Esophagus muscularis mucosa (tissue), 4 donors: Measurements from ENCODE around the gene IL18RAP. TPM values are rescaled to one million over a fixed set of nuclear protein-coding genes. Genes with fewer than 3 reads are reported as not detected.

Experiments used
- DNase-seq: peaks from one replicate; pipeline ENCODE4 v3.0.0-alpha.2; 2017; ENCODE audit errors: extremely low spot score
- H3K27ac ChIP-seq, 4 donors: fragments of 200-600 bp; sonication (generic); replicated peaks in 1 of 4; 1 replicate in 3 of 4; 2 replicates in 1 of 4; pipeline ENCODE4 v1.5.1; 2016 to 2019; ENCODE audit warnings: mild to moderate bottlenecking in 1 of 4
- H3K27me3 ChIP-seq, 4 donors: fragments of 200-600 bp; sonication (generic); one replicate each; pipeline versions ENCODE4 v1.5.1 to v1.6.0; 2016 to 2019
- H3K36me3 ChIP-seq, 4 donors: fragments of 200-600 bp; sonication (generic); one replicate each; pipeline ENCODE4 v1.5.1; 2016 to 2019
- H3K4me1 ChIP-seq, 4 donors: fragments of 200-600 bp; sonication (generic); one replicate each; pipeline ENCODE4 v1.5.1; 2016 to 2019
- H3K4me3 ChIP-seq, 4 donors: fragments of 200-600 bp; sonication (generic); 1 replicate in 2 of 4; 2 replicates in 2 of 4; pipeline ENCODE4 v1.5.1; 2016 to 2019; ENCODE audit warnings: mild to moderate bottlenecking in 4 of 4, moderate library complexity in 1 of 4
- H3K9me3 ChIP-seq, 4 donors: fragments of 200-600 bp; sonication (generic); 1 replicate in 3 of 4; 2 replicates in 1 of 4; pipeline ENCODE4 v1.5.1; 2016 to 2019
- CTCF ChIP-seq, 3 experiments: fragments of 200-600 bp in 2 of 3; fragments of 450-650 bp in 1 of 3; sonication (generic) in 2 of 3; IDR thresholded peaks; one replicate each; pipeline ENCODE4 v1.5.1; 2017 to 2019; ENCODE audit warnings: antibody characterized with exemption in 3 of 3, mild to moderate bottlenecking in 2 of 3, moderate library complexity in 1 of 3
- EP300 ChIP-seq: sonication (generic); formaldehyde crosslinking; IDR thresholded peaks from one replicate; pipeline ENCODE4 v1.6.1; 2017; ENCODE audit warnings: antibody characterized with exemption
- POLR2A ChIP-seq: fragments of 450-650 bp; IDR thresholded peaks from one replicate; pipeline ENCODE4 v1.6.1; 2017; ENCODE audit warnings: antibody characterized with exemption, moderate library complexity, mild to moderate bottlenecking, low read depth
- POLR2AphosphoS5 ChIP-seq, 2 donors: sonication (generic); formaldehyde crosslinking; IDR thresholded peaks; one replicate each; pipeline ENCODE4 v1.6.1; 2017; ENCODE audit warnings: antibody characterized with exemption in 2 of 2
- WGBS: methylation state at CpG from one replicate; pipeline ENCODE4 v1.1.5; 2018; 5-methylcytosine and 5-hydroxymethylcytosine counted together
- intact Hi-C: fragments of 100-400 bp; cut with DNase I; formaldehyde crosslinking; loops from one replicate; pipeline ENCODE4 v1.15.1; 2023
- total RNA-seq, 4 donors: library from RNA; depleted of rRNA; stranded (reverse); fragments of >200 nt; gene quantifications; one replicate each; pipeline versions ENCODE4 v1.1.0 to v1.2.1, GENCODE V29; 2016

Gene IL18RAP
- 10 to 100 TPM in 1 of 4 donors, under 1 TPM in 3; 0.42 to 11.3 (median 0.58) TPM for total RNA-seq

GRCh38 chr2:102422910-102423309 lies at the start of gene IL18RAP:
TSS of gene IL18RAP (plus strand) at chr2:102423160. CDS start at chr2:102423278, 118 bp downstream.
- Histone ChIP-seq H3K9me3 (no peaks in the 10 kb centered on the region), H3K36me3 (no peaks in the 10 kb centered on the region), H3K4me1 (no peaks in the 10 kb centered on the region), H3K27ac (no peak within 1 kb of the TSS), H3K27me3 (peaks cover 0 to 6% (median 0%) of the 10 kb centered on the region in 4 donors), H3K4me3 (no peak within 1 kb of the TSS)
- 74% methylated on average over 3 of the region's 3 CpGs for WGBS
- intact Hi-C loops: no loop called here
- peak; percentile 24 for DNase-seq
- TF ChIP-seq POLR2A (no peak), CTCF (IDR thresholded peaks at IDR 0.05) (no peak), EP300 (no peak), POLR2AphosphoS5 (IDR thresholded peaks at IDR 0.05) (no peak)

- intact Hi-C loops: no loop called here
- no peaks in the 10 kb centered on the region for H3K27me3 ChIP-seq
- H3K27ac ChIP-seq: no peak overlapping the region
- no peak for DNase-seq
- 74% methylated on average over 1 of the region's 1 CpG for WGBS
- H3K4me1 ChIP-seq: no peaks in the 10 kb centered on the region
- H3K4me3 ChIP-seq: no peak overlapping the region
- H3K36me3 ChIP-seq: peaks cover 0 to 8% (median 0%) of the 10 kb centered on the region in 4 donors
- no peaks in the 10 kb centered on the region for H3K9me3 ChIP-seq
- TF ChIP-seq POLR2AphosphoS5 (IDR thresholded peaks at IDR 0.05) (no peak), CTCF (IDR thresholded peaks at IDR 0.05) (no peak), EP300 (no peak), POLR2A (no peak)
Observed at GRCh38 chr2:102376052-102376591, 46.8 kb upstream of the IL18RAP start.

- Histone ChIP-seq H3K27me3 (no peaks in the 10 kb centered on the region), H3K4me3 (no peak overlapping the region), H3K27ac (no peak overlapping the region), H3K4me1 (no peaks in the 10 kb centered on the region), H3K9me3 (peaks cover 0 to 22% (median 13%) of the 10 kb centered on the region in 4 donors), H3K36me3 (peaks cover 0 to 9% (median 0%) of the 10 kb centered on the region in 4 donors)
- TF ChIP-seq POLR2A (no peak), CTCF (IDR thresholded peaks at IDR 0.05) (no peak), EP300 (no peak), POLR2AphosphoS5 (IDR thresholded peaks at IDR 0.05) (no peak)
- intact Hi-C loops: no loop called here
- no peak for DNase-seq
Observed at GRCh38 chr2:102383722-102384121, 39.2 kb upstream of the IL18RAP start.

GRCh38 chr2:102385522-102385921 lies 37.4 kb upstream of the IL18RAP start:
- intact Hi-C loops: no loop called here
- WGBS: 76% methylated on average over 1 of the region's 1 CpG

More at GRCh38 chr2:102385522-102385921, 37.4 kb upstream of the IL18RAP start:
- H3K36me3 ChIP-seq: peaks cover 0 to 9% (median 0%) of the 10 kb centered on the region in 4 donors
- H3K27ac ChIP-seq: no peak overlapping the region
- no peak overlapping the region for H3K4me3 ChIP-seq
- peaks cover 0 to 22% (median 13%) of the 10 kb centered on the region in 4 donors for H3K9me3 ChIP-seq
- H3K4me1 ChIP-seq: no peaks in the 10 kb centered on the region
- DNase-seq: peak; percentile 50
- H3K27me3 ChIP-seq: no peaks in the 10 kb centered on the region
- no peak for TF ChIP-seq EP300
- TF ChIP-seq POLR2AphosphoS5 (IDR thresholded peaks at IDR 0.05): no peak
- TF ChIP-seq CTCF (IDR thresholded peaks at IDR 0.05): no peak
- no peak for TF ChIP-seq POLR2A
